HG02571 (cell line): ENCODE results near the gene PPM1L.

Experiments
- ATAC-seq: cut with Tn5 transposase; IDR thresholded peaks from one replicate; pipeline ENCODE4 v1.9.1; 2021; ENCODE audit warnings: mild to moderate bottlenecking, moderate library complexity; ENCODE audit not compliant: unreplicated experiment

PPM1L gene

DNA sequence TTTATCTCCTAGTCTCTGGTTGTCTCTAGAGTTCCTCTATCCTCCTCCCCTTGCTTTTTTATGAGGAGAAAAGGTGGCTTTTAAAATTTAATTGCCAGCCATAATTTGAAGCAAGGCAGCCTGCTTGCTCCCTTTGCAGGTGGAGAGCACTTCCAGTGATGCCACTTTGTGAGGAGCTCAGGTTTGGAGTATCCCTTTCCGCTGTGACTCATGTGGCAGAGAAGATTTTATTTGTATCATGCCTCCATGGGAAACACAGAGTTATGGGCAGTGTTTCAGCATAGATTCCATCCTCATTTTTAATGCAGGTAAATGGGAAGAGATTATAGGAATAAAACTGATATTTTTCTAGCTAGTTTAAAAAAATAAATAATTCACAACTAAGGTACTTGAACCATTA, 7.0 kb downstream of the PPM1L start:
- no peak for ATAC-seq

DNA sequence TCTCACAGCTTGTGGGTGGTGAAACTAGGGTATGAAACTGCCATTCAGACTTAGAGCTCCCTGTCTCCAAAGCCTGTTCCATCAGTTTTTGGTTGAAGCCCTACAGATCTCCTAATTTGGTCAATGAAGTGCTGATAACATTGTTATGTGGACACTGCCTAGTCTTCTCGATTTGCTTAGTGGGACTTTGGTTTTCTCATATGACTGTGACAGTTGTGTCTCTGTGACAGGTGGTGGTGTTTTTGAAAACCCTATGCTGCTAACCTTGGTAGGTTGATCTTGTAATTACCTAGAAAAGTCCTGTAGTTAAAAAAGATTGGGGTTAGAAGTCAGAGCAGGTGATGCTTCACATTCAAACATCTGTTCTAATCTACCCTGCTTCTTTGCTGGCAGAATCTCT, 9.2 kb downstream of the PPM1L start:
- ATAC-seq = no peak

DNA sequence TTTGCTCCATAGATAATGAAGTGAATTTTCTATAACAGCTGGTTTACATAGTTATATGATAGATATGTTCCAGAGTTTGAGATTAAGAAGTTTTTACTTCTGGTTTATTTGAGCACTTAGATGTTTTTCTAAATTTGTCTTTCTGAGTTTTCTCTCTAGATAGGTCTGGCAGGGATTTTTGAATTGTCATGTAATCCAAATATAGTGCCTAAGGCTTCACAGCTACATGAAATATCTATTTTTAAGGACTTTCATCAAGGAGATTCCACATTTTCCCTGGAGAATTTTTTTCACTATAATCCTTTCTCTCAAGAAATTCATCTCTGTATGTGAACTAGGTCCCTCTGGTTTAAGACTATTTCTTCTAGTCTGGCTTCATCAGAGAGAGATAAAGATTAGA, 12.0 kb downstream of the PPM1L start:
- ATAC-seq = no peak

DNA sequence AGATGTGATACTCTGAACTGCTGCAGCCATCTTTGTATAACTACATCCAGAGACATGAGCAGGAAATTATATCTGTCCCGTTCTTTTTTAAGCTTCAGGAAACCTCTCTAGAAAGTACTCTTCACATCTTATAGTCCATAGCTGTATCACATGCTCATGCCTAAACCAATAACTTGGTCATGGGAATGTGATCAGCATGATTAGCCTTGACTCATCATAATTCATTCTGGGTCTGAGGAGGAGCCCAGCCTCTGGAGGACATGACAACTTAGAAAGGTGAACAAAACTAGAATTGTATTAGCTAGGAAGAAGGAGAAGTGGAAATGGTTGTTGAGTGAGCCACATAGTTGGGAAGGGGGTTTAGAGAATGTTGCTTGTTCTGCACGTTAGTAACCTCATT, 12.9 kb downstream of the PPM1L start:
- no peak for ATAC-seq

DNA sequence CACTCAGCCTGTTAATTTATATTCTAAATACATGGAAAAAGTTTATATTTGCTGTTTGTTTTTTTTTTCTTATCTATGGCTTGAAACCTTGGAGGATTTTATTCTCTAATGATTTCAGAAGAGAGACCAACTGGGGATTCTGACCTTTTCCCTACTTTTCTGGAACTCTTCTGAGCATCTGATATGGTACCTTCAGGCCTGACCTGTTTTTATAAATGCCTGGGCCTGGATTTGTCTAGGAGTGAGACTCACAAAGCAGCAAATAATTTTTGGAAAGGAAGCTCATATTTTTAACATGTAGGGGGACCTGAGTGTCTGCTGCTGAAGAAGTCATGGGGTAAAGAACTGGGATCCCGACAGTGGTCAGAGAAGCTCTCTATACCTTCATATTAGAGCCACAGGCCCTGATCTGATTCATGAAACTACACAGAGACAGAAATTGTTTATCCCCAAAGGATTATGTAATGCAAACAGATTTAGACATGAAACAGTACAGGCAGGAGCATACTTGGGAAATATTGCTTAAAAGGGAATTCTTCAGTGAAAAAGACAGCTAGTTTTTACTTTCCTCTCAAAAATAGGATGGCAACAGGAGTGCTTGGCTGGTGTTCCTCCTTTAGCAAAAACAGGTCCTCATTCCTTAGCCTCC, 15.9 kb downstream of the PPM1L start:
- no peak for ATAC-seq

DNA sequence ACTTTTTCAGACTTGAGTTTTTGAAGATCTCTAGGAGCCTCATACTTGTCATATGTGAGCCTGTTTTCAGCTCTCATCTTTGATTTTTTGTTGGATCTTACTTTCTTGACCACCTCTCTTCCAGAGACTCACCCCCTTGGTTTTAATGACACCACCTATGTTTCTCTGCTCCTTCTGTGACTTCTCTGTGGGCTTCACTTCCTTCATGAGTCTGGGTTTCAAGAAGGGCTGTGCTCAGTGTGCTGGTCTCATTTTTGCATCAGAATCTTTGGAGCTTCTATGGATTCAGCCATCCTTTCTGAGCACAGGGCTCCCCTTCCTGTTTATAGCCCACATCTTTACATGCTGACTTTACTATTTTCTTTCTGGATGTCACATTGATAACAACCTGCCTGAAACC, 17.7 kb downstream of the PPM1L start:
- no peak for ATAC-seq

DNA sequence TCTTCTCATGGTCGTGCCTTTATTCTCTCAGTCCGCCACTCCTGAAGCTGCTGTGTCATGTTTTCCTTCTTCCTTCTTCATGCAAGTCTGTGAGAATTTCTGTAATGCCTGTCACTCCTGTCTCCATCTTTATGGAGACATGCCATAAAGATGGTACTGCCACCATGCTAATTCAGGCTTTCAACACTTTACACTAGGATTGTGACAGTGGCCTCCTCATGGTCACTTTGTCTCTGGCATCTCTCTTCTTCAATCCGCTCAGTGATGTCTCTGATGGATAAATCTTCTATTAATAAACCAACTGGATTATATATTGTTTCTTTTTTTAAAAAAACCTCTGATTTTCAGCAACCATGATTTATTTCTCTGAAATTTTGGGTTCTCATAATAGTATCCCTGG, 18.1 kb downstream of the PPM1L start:
- no peak for ATAC-seq

DNA sequence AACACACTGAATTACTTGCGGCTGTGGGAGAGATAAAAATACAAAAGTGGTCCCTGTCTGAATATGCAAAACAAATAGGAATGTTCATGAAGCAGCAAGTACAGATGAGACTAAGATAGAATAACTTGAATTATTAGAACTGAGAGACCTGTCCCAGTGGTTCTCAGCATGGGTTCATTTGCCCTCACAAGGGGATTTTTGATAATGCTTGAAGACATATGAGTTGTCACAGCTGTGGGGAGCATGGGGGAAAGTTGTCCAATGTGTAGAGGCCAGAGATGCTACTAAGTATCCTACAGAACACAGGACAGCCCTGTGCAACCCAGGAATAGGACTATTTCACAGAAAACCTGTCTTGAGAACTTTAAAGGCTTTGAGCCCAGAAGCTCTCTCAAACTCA, 22.4 kb downstream of the PPM1L start:
- no peak for ATAC-seq

DNA sequence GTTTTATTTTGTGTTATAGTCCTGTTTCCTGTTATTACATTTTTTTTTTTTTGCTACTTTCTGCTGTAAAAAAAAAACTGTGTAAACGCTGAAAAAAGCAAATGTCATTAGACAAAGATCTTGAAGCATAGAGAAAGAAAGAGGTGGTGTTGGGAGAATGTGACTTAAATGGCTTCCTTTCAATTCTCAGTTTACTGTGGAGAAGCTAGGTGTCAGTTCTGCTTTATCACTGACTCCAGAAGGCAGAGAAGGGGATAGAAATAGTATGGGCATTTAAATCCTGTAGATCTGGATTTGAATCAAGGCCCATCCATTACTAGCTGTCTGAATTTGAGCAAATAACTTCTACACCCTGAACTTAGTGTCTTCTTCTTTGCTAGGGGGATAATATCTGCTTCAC, 23.0 kb downstream of the PPM1L start:
- no peak for ATAC-seq

DNA sequence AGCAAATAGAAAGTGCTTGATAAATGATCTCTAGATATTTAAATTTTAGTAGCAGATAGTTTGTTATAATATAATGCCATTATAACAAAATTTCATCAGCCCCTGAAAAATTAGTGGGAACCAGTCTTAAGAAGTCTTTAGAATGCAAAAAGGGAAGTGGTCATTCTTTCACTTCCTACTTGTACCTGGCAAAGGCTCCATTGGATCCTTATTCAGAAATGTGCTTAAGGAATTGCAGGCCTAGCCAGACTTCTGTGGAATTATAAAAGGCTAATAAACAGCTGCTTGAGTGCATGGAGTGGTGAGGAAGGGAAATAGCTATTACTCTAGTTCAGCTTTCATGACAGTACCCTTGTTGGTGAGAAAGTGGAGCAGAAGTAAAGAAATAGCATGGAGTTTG, 24.2 kb downstream of the PPM1L start:
- no peak for ATAC-seq

DNA sequence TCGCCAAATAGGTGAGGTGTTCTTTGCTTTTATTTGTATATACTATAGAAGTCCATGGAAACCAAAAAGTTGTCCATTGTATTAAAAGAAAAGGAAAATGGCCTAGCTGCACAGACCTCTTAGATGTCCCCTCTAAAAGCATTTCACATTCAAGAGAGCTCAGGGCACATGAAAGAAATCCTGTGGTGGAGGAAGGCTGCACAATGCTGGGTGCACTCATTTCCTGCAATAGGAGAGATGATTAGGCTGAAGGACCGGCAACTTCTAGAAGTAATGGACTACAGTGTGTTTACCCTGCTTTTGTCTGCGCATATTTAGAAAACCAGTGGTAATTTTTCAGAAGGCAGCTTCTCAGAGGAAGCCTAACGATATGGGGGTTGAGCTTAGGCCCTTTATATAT, 25.4 kb downstream of the PPM1L start:
- ATAC-seq = no peak

DNA sequence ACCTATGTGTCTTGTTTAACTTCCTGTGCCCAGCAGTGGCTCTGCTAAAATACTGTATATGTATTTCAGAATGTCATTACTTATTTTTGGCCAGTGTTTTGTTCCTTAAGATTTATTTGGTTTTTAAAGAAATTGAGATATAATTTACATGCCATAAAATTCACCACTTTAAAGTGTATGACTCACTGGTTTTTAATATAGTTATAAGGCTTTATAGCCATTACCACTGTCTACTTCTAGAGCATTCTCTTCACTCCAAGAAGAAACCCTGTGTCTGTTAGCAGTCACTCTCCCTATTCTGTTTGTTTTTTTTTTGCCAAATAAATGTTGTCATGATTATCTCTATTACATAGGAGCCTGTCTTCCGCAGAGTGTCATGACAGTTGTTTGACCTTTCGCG, 25.8 kb downstream of the PPM1L start:
- ATAC-seq = no peak

DNA sequence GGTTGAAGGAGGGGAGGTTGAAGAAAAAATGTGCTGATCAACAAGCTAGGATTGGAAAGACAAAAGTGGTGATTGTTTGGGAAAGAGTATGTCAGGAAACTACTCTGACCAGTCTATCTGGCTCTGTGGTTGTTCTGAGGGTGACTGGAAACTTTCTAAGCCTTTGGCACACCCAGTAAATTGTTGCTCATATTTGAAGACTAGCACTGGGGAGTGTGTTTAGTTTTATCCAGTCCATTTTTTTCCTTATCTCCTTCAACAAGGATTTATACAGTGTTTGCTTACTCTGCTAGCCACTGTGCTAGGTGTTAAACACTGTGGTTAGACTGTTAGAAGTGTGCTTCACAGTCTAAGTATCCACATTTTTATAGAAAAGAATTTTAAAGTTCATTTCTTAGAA, 28.8 kb downstream of the PPM1L start:
- ATAC-seq = no peak

DNA sequence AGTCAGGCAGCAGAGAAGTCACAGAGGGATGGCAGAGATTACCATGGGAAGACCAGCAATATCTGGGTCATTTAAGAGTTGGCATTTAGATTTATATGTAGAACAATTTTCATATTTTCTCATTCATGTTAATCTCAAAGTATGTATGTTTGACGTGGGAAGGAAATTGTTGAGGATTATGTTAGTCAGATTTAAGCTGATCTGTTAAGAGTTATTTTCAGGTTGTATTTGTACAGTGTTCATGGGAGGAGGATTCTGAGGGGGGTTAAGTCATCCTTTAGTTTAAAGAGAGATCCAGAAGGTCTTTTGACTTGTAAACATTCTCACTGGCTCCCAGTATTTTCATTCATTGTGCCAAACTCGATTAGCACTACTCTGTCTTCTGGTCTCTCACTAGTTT, 34.7 kb downstream of the PPM1L start:
- no peak for ATAC-seq

DNA sequence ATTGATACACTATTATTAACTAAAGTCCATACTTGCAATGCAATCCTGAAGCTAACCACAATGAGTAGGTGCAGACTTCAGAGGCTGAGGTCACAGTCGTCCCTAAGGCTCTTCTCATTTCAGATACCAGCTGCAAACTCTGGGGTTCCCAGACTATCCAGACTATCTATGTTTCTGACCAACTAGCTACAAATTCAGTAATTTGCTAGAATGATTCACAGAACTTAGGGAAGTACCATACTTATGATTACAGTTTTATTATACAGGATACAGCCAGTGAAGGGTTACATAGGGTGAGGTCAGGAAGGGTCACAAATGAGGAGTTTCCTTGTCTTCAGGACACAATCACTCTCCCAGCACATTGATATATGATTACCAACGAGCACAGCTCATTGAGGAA, 36.5 kb downstream of the PPM1L start:
- no peak for ATAC-seq

DNA sequence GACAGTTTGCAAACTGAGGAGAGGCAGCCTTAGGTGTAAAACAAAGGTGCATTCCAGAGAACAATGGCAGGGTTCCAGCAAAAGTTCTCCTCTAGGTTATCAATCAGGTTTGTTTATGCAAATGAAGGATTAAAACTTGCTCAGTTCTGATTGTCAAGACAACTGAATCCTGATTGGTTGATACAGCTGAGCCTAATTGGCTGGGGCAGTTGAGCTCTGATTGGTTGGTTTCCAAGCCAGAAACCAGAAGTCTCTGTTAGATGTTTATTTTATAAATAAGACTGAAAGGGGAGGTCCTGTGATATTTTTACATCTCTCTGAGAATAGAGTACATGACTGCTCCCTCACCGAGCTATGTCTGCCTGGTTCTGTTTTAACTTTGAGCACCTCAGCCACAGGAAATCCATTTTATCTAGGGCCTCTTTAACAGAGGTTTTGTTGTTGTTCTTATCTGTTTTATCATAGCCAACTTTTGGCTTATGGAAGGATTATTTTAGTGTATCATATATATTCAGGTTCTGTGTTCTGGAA, 37.8 kb downstream of the PPM1L start:
- no peak for ATAC-seq

DNA sequence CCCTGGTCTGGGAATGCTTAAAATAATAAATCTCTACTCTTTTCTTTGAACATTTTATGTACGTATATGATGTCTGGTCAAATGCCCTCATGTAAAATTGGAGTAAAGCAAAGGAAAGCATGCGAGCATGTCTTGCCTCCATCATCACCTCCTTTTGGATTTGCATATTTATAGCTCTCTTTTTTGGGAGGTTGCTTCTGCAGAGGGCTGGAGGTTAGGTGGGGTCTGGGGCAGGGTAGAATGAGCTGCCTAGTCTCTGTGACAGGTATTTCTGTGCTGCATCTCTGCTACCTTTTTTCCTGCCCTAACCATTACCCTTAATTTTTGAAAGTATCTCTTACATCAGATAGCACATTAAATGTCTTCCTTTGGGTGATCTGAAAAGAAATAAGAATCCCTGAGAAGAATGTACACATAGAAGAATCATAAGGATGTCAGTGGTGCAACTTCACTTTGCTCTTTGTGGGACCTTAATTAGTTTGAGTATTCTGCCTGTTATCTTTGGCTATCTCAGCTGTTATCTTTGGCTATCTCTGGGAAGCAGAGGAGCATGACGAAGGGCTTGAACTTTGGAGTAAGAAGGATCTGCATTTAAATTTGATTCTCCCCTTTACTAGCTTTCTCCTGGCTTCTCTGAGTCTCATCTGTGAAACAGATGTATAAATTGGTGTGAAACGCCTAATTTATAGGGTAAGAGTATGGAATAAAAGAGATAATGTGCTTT, 40.2 kb downstream of the PPM1L start:
- ATAC-seq = no peak

DNA sequence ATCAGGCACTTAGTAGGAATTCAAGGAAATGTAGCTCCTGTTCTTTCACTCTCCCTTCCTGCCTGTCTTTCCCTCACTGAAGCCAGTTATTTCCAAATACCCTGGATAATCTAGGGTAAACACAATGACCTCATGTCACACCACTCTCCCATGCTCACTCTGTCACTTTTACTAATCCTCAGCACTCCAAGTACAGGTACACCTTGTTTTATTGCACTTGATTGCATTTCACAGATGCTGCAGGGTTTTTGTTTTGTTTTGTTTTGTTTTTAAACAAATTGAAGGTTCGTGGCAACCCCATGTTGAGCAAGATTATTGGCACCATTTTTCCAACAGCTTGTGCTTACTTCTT, 40.8 kb downstream of the PPM1L start:
- no peak for ATAC-seq

DNA sequence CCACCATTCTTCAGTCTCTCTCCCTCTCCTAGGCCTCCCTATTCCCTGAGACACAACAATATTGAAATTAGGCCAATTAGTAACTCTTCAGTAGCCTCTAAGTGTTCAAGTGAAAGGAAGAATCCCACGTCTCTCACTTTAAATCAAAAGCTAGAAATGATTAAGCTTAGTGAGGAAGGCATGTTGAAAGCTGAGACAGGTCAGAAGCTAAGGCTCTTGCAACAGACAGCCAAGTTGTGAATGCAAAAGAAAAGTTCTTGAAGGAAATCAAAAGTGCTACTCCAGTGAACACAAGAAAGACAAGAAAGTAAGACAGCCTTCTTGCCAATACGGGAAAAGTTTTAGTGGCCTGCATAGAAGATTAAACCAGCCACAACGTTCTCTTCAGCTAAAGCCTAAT, 41.3 kb downstream of the PPM1L start:
- no peak for ATAC-seq

DNA sequence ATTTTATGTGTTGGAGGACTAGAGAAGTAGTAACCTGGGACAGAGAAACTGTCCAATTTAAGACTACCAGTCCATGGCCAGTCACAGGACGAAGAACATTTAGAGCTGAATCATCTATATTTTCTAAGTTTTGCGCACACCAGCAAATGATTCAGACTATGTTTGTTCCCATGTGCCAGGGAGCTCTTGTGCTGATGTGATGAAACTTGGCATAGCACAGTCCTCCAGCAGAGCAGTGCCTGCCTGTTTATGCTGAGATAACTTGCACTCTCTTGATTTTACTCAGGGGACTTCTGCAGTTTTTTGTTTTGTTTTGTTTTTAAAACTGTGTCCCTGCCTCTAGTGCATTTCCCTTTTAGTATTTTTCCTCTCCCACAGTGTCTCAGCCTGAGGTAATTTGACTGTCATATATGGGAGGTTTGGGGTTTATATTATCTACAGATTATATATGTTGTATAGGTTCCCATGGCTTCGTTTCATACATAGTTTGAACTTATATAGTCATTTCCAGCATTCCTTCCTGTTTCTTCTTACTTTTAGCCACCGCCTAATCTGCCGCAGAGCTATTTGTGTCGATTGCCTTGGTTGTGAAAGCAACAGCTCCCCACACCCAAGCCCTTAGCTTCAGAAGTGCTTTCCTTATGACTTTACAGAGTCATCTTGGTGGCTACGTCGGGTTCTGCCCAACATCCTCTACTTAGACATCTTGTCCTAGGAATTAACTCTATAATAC, 45.5 kb downstream of the PPM1L start:
- ATAC-seq = peak; percentile 88

DNA sequence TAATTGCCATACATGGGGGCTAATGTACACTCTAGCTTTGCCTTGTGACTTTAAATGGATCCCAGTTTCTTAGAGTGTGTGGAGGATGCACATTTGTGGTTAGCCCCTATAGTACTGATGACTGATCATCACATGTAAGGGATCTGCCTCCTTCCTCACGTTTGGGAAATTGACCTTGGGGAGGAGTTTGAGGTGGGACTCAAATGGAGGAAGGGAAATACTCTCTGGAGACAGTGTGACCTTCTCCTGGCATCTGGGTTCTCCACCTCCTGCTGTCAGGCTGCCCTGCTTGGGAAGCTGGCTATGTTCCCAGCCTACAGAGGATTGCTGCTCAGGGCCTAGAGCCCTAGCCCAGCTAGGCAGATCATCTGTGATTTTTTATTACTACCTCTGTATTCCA, 48.7 kb downstream of the PPM1L start:
- no peak for ATAC-seq

DNA sequence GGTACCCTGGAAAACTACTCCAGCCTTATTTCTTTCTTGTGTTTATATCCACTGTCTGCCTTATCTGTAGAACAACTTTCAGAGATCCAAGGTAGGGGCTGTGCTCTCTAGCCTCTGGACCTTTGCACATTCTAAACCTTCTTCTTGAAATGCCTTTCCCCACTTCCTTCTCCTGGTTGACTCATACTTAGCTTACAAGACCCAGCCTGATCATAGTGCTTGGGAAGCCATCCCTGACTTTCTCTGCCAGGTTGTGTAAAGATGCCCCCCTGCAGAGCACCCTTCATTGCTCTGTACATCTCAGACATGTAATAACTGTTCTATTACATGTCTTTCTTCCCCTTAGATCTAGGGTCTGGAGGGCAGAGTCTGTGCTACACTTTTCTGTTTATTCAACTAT, 50.1 kb downstream of the PPM1L start:
- no peak for ATAC-seq
